Activated T-cell treated with anti-CD3 and anti-CD28 coated beads, Interleukin-2, amount 50 U/mL, for 1 hour (primary cell): ENCODE measurements around the gene SCUBE3.
A peak's percentile ranks its signal among the peaks of the same experiment; 100 is the strongest.

Experiments used
- DNase-seq: peaks from one replicate; pipeline ENCODE4 v3.0.0-alpha.2; 2020

SCUBE3 gene

DNA sequence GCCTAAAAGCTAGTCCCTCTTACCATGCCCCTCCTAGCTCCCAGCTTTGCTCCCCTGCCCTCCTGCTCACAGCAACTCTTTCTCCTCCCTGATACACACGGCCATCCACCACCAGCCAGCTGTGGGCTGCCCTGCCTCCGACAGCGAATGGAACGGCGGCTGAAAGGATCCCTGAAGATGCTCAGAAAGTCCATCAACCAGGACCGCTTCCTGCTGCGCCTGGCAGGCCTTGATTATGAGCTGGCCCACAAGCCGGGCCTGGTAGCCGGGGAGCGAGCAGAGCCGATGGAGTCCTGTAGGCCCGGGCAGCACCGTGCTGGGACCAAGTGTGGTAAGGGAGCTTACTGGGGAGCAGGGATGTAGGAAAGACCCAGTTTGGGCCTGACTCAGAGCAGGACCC, 29.1 kb downstream of the SCUBE3 start:
- no peak for DNase-seq

DNA sequence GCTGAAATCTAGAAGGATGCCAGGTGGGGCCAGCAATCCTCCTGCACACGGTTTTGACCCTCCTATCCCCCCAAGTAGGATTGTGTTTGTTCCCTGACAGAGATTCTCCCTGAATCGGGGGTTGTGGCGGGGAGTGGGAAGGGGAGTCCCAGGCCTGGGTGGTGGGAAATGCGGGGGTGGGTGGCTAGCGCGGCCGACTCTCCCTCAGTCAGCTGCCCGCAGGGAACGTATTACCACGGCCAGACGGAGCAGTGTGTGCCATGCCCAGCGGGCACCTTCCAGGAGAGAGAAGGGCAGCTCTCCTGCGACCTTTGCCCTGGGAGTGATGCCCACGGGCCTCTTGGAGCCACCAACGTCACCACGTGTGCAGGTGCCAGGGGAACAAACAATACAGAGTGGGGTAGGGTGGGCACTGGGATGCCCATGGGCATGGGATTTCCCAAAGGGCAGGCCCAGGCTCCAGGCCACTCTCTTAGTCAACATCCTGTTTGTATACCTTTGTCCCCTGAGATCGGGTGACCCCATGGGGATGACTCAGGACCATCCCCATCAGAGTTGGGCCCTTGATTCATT, 29.7 kb downstream of the SCUBE3 start:
- no peak for DNase-seq

DNA sequence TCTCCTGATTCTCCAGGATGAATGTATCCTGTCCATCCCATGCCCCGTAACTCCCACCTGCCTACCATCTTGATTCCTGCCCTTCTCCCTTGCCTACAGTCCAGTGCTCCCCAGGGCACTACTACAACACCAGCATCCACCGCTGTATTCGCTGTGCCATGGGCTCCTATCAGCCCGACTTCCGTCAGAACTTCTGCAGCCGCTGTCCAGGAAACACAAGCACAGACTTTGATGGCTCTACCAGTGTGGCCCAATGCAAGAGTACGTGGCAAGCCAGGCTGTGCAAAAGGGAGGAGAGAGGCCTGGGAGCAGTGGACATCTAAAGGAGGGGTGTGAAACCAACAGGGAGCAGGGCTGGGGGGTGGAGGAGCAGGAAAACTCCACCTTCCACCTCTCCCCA, 30.8 kb downstream of the SCUBE3 start:
- no peak for DNase-seq

DNA sequence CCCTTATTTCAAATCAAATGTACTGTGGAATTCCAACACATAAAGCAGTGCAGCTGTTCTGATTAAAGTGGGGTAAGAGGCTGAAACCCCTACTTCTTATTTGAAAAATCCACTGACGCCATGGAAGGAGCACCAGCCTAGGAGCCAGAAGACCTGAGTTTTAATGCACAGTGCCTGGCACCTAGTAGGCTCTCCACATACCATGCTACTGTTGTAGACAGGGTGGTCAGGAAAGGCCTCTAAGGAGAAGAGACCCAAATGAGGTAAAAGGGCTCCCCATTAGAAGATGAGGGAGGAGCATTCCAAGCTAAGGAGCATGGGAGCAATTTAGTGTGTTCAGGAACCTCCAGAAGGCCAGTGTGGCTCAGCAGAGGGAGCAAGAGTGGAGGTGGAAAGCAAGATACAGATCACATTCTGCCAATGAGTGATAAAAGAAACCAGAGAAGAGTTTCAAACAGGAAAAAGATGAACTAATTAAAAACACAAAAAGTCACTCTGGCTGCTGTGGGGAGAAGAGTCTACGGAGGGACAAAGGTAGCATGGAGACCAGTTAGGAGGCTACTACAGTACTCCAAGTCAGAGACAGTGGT, 34.0 kb downstream of the SCUBE3 start:
- no peak for DNase-seq

DNA sequence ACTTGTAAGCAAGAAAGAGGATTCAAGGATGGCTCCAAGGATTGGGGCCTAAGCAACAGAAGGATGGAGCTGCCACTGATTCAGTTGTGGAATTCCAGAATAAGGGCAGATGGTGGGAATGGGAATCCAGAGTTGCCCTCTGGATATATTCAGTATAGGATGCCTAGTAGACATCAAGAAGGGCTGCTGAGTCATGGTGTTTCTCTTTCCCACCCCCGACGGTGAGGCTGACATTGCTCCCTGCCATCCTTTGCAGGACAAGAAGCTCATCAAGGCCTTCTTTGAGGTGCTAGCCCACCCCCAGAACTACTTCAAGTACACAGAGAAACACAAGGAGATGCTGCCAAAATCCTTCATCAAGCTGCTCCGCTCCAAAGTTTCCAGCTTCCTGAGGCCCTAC, 34.5 kb downstream of the SCUBE3 start:
- no peak for DNase-seq

DNA sequence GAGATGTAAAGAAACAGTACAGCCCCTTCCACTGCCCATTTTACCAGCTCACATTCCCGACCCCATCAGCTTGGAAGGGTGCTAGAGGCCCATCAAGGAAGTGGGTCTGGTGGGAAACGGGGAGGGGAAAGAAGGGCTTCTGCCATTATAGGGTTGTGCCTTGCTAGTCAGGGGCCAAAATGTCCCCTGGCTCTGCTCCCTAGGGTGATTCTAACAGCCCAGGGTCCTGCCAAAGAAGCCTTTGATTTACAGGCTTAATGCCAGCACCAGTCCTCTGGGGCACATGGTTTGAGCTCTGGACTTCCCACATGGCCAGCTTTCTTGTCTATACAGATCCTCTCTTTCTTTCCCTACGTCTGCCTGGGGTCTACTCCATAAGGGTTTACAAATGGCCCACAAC, 35.2 kb downstream of the SCUBE3 start:
- no peak for DNase-seq

DNA sequence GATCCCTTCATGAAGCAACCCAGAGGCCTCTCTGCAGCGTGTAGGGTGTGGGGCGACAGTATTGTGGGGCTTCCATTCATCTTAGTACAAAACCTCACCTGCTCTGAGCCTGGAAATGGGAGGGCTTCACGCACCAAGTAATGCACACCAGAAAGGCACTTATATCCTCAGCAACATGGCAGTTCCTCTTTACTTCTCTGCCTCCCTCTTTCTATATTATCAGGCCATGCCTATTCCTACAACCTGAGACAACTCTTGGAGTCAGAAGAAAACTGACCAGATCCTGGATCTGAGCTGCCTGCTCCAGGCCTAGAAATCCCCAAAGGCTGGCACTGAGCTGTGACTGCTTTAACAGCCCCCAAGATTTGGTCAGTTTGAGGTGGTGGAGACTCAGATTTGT, 38.2 kb downstream of the SCUBE3 start:
- no peak for DNase-seq

DNA sequence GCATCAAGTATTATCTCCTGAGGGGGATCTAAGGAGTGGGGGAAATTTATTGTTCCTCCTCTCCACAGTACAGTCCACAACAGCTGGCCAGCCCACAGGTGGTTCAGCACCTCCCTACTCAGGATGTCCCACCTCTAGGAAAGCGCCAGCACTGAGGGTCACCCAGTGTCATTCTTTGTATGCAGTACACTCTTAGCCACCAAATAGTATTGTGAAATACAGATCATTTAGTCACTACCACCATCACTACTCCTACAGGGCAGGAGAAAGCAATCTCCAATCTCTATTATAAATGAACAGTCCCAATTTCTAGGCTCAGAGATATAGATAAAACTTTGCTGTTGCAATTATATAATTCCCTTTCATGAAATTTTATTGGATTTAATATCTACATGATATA, 39.5 kb downstream of the SCUBE3 start:
- DNase-seq: no peak

DNA sequence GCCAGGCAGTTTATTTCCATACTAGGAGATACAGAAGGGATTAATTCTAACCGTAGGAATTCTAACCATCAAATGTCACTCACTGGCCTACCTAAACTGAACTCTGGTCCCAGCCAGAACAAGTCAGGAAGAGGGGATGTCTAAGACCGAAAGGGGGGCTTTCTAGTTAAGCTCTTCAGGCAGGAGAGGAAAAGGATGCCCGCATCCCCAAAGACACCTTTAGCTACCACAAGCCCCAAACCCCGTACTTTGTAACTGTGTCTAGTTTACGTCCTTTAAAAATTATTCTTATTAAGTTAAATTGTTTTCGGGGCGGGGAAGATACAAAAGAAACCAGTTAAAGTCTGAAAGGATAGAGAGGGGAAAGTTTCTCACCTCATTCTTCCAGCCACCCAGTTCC, 44.6 kb downstream of the SCUBE3 start:
- no peak for DNase-seq

DNA sequence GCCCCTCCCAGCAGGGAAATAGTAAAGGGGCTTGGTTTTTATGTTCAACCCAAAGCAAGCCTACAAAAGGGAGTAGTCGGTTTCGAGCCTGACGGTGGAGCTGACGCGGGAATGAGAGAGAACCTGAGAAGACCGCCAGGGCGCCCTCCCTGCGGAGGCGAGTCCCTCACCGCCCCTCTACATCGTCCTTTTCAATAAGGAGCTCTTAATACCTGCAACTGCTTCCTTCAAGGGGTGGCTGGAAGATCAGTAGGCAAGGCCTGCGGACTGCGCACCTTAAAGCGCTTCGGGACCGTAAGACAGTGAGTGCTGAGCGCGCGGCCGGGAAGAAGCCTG, 45.1 kb downstream of the SCUBE3 start:
- no peak for DNase-seq

DNA sequence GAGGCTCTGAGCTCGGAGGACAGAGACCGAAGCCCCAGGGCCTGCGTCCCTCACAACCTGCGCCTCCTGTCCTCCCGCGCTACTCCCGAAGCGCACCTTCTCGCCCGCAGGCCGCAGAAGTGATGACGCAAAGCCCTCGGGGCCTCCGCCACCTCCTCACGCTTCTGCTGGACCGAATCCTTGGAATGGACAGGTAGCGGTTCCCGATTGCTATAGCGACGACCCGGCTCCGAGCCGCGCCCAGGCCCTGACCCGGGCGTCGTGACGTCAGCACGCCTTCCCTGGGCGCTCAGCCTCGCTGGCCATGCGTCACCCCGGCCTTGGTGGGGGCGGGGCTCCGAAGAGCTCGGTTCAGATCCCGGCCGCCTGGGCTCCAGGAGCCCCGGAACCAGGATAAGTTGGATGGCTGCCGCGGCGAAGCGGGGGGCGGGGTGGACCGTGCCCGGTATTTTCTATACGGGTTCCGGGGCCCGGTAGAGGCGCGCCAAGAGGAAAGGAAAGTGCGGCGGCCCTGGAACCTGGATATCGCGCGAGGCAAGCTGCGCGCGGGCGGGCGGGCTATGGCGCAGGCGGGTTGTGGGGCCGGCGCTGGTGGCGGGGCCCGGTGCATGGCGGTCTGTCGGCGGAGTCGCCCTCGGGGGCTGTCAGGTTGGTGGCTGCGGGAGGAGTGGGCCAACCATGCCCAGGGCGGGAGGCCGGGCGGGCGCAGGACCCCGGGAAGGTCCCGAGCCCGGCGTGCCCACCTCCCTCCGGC, 45.6 kb downstream of the SCUBE3 start, which contains the start of gene ZNF76:
Gene ZNF76, plus strand, starts transcription at position 542 of the 754 bp plus-strand sequence. CDS start 21,417 bp downstream, outside the sequence.
- peak; percentile 95 for DNase-seq

DNA sequence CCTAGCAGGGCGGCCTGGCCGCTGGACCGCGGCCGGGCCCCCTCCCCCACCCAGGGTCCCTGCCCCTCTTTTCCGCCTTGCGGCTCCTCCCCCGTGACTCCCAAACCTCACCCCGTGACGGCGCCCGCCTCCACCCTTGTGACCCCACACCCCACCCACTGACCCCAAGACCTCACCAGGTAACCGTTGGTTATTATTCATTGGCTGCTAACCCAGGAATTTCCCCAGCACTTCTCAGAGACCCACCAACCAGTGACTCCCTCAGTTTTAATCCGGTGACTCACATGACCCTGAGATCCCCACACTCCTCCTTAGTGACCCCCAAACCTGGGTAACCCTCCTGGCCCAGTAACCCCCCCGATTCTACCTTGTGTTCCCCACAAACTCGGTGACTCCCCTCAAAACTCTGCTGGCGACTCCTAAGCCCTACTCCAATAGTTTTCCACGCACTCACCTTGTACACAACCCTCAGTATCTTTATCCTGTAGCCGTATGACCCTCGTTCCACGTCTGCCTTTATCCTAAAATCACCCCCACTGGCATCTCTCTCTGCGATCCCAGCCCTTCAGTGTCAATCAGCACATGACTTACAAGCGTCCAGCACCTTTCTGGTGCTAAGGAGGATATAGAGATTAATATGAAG, 46.3 kb downstream of the SCUBE3 start:
- peak; percentile 79 for DNase-seq

DNA sequence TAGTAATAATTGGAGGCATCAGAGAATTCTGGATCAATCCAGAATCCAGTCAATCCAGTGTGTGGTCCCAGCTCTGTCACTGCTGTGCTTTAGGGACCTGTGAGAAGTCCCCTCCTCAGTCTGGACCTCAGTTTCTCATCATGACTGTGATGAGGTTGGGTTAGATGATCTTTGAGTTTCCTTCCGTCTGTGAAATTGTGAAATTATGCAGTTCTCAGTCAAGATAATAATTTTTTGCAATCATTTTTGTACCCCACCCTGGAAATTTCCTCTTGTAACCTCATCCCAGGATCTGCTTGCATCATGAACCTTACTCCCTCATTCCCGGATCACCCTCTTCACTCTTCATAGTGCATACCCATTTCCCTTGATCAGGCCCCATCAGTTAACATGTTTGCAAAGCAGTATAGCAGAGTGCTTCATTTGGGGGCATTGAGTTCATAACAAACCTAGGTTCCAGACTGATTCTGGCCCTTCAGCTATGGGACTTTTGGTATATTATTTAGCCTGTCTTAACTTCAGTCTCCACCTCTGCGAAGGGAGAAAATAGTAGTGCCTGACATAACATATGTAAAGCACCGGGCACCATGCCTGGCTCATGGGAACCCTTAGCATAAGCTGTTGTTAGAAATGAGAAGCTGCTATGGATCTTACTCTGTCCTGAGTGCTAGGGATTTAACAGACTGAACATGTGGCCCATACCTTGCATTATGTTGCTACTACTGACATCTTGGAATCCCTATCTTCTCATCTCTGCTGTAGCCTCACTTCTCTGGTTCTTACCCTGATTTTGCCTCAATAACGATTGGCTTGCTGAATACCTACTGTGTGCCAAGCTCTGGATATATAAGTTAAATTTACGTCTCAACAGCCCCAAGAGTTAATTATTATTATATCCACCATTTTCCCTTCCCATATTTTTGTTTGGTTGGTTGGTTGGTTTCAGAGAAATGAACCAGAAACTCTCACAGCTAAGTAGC, 47.1 kb downstream of the SCUBE3 start:
- DNase-seq: no peak

DNA sequence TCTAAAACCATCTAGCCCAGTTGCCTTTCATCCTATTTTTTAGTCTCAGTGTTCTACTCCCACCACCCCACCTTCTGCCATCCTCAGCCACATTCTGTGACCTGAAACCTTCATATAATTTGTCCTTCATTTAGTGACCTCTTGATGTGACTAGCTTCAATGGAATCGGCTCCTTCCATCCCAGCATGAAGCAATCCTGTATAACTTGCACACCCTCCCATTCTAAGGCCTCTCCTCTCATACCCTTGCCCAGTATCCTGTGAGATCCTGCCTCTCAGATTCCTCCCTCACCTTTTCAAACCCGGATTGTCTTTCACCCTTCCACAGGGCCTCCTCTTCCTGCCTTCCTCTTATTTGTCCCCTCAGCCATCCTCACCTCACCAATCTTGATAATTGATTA, 48.8 kb downstream of the SCUBE3 start:
- DNase-seq: no peak

DNA sequence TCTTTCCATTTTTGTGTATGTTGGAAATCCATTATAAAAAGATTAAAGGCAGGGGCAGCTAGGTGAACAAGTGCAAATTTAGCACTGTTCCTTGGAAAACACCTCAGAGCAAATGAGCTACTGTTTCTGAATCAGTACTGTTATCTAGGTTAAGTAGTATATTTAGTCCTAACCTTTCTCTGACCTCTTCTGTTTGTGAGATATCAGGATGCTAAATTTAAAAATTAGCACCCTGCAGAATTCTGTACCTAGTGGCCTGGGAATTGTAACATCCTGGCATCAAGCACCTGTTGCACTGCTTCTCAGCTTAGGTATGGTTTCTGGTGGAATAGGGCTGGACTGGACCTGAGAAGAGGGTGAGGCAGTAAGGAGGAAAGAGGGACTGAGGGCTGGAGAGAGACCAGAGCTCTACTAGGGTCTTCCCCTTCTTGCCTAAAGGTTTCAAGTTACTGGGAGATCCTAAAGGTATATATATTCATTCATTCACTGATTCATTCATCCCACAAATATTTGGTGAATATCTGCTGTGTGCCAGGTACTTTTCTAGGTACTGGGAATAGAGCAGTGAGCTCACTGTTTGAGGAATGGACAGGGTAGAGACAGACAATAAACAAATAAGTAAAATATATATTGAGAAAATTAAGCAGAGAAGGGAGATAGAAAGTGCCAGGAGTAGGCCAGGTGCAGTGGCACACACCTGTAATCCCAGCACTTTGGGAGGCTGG, 51.0 kb downstream of the SCUBE3 start:
- no peak for DNase-seq

DNA sequence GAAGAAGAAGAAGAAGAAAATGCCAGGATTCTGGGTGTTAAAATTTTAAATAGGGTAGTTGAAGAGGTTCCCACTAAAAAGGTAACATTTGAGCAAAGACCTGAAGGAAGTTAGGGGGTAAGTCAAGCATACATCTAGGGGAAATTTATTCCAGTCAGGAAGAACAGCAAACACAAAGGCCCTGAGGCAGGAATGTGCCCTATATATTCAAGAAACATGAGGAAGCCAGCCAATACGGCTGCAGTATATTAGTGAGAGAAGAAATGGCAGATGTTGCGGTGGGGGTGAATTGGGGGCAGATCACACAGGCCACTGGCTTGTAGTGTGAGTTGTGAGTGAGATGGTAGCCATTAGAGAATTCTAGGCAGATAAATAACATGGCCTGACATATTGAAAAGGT, 51.8 kb downstream of the SCUBE3 start:
- no peak for DNase-seq

DNA sequence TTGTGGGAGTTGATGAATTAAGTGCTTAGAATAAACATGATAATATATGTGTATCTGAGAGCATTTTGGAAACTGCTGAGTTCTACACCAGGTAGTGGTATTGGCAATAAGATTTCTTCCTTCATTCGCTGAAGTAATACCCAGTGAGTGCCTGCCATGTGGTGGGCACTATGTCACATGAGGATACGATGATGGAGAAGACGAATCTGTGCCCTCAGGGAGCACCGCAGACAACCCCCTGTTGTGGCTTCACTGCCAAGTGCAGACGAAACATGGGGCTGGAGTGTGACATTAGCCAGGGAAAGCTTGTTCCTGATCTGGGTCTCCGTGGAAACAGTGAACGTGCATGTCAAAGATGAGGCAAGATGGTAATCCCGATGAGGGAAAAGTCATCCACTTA, 53.7 kb downstream of the SCUBE3 start:
- no peak for DNase-seq

DNA sequence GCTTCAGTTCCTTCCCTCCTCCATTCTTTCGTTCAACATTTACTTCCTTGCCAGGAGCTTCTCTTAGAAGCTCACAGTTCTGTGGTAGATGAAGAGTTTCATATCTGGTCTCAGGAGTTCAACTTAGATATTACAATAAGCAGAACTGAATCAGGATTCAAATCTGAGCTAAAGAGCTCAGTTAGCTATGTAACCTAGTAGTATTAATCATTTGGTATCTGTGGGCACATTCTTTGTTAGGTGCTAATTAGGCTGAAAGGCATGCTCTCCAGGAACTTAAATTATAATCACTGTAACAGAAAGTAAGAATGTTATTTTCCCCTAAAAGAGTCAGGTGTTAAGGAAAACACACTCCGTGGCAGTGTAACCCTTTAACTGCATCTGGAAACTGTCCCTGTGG, 54.1 kb downstream of the SCUBE3 start:
- no peak for DNase-seq

DNA sequence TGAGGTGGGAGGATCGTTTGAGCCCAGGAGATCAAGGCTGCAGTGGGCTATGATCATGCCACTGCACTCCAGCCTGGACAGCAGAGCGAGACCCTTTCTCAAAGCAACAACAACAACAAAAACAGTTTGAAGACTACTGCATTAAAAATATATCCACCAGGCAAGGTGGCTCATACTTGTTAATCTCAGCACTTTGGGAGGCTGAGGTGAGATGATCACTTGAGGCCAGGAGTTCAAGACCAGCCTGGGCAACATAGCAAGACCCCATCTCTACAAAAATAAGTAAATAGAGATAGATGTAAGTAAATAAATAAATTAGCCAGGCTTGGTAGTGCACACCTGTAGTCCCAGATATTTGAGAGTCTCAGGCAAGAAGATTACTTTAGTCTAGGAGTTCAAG, 58.2 kb downstream of the SCUBE3 start:
- no peak for DNase-seq

DNA sequence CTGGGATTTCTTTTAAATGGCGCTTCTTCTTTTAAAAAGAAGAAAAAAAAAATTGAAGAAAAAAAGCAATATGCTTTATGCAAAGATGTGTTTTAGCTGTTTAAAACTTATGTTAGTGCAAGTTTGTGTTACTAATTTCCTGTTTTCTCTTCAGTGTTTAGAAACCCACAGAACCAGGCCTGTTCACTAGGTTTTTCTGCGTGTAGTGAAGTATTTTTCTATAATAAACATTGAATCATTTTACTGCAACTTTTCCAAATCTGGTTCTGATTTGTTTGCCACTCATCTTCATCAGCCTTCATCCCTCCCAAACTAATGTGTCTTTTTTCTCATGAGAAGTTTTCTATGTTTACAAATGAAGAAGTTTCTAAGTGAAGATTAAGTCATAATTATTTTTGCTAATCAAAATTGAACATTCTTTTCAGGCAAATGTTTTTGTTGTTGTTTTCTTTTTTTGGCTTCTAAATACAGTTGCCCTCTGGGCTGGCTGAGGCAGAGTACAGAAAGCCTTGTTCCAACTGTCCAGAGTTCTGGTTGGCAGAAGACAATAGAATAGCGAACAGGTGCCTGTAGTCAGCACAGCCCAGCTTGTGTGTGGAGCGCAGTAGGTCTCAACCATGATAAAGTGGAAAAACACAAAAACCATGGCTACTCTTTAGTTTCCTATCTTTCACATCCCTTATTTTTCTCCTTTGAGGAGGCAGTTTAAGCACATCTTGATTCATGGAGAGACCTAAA, 60.2 kb downstream of the SCUBE3 start:
- DNase-seq: no peak

DNA sequence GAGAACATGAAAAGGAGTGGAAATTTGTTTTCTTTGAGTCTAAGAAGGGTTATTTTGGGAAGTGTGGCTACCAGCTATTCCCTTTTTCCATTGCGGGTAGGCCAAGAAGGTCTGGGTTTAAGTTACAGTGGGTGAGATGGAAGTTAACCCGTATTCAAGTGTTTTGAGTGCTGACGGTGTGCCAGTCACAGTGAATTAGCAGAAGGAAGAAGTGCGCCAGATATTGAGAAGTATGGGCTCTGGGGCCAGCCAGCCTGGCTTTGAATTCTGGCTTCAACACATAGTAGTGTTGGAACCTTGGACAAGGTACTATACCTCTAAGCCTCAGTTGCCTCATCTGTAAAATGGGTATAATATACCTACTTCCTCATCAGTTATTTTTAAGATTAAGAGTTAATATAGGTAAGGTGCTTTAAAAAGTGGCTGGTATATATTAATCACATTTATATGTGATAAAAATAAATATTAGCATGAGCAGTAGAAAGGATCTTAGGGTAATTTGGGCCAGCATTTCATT, 62.0 kb downstream of the SCUBE3 start:
- DNase-seq: no peak
